D721Med (cell line): Measurements from ENCODE around the gene CDH4.

Experiments
- DNase-seq: peaks from one replicate; pipeline ENCODE4 v3.0.0; 2011; ENCODE audit warnings: low spot score; ENCODE audit not compliant: insufficient read length
- FAIRE-seq: peaks from 2 replicates; lab custom pipeline; 2011; peaks lifted over from hg19 to GRCh38; lab: Jason Lieb, UNC
- CTCF ChIP-seq: IDR thresholded peaks from 2 replicates; pipeline ENCODE4 v1.5.1; 2012; ENCODE audit warnings: mild to moderate bottlenecking, control low read depth; ENCODE audit not compliant: insufficient read depth; ENCODE audit errors: missing control alignments

CDH4 gene

GRCh38 chr20:61909028-61909427, 657.0 kb downstream of the CDH4 start:
- no peak for FAIRE-seq
- TF ChIP-seq CTCF: no peak
- no peak for DNase-seq

GRCh38 chr20:61909821-61910220, 657.8 kb downstream of the CDH4 start:
- TF ChIP-seq CTCF: no peak
- FAIRE-seq: no peak
- no peak for DNase-seq

- TF ChIP-seq CTCF: no peak
- no peak for FAIRE-seq
Observed at GRCh38 chr20:61911824-61912223, 659.8 kb downstream of the CDH4 start.

GRCh38 chr20:61912665-61913422, 660.8 kb downstream of the CDH4 start:
- FAIRE-seq (no peak), DNase-seq (no peak)
- TF ChIP-seq CTCF: no peak

More at GRCh38 chr20:61911824-61912223, 659.8 kb downstream of the CDH4 start:
- DNase-seq: no peak

- no peak for TF ChIP-seq CTCF
- no peak for DNase-seq
- FAIRE-seq: no peak
Observed at GRCh38 chr20:61913423-61914225, 661.6 kb downstream of the CDH4 start.

GRCh38 chr20:61915101-61915500, 663.0 kb downstream of the CDH4 start:
- FAIRE-seq (no peak), DNase-seq (no peak)
- TF ChIP-seq CTCF: no peak
